ENCODE data around the gene TOMM7.

TOMM7 gene

DNA sequence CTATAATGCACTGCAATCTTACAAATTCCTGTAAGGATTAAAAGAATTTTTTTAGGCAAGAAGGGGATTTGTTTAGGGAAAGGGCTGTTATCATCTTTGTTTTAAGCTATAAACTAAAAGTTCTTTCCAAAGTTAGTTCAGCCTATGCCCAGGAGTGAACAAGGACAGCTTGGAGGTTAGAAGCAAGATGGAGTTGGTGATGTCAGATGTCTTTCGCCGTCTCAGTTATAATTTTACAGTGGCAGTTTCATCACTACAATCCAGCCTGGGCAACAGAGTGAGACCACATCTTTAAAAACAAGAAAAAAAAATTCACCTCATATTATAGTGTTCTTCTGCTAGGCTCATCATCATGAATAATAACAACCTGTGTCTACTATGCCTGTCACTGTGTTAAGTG lies 2.1 kb upstream of the TOMM7 start:
- Histone ChIP-seq H3K27ac (ENCODE audit: insufficient read depth, low read depth, low read length, poor library complexity, severe bottlenecking) (no peak overlapping the region), H3K4me3 (ENCODE audit: insufficient read depth, low read depth, low read length) (no peak overlapping the region), H3K9me3 (ENCODE audit: control insufficient read depth, low read length) (no peaks in the 10 kb centered on the region), H3K4me1 (ENCODE audit: control insufficient read depth, insufficient read depth, low read length) (no peaks in the 10 kb centered on the region), H3K27me3 (ENCODE audit: control insufficient read depth, insufficient read depth, low read length, poor library complexity, severe bottlenecking) (no peaks in the 10 kb centered on the region), H3K36me3 (ENCODE audit: control insufficient read depth, insufficient read depth, low read length) (no peaks in the 10 kb centered on the region)
- 89 to 91% methylated on average over 2 of the region's 2 CpGs for WGBS, 2 experiments

DNA sequence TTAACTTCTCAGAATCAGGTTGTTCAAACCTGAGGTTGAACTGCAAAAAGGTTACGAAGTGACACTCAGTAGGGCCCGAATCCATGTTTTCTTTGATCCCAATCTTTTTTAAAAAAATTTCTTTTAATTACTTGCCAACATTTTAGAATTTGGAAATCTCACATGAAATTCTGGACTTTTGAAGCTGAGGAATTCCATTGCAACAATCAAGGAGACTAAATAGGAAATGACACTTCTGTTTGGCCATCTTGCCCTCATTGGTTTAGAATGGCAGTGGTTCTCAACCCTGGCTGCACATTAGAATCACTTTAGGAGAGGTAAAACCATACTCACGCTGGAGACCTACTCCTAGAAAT lies 471 bp upstream of the TOMM7 start:
- H3K9me3 ChIP-seq (ENCODE audit: control insufficient read depth, low read length): no peaks in the 10 kb centered on the region
- no peaks in the 10 kb centered on the region for H3K4me1 ChIP-seq (ENCODE audit: control insufficient read depth, insufficient read depth, low read length)
- H3K36me3 ChIP-seq (ENCODE audit: control insufficient read depth, insufficient read depth, low read length): no peaks in the 10 kb centered on the region
- peak overlapping the region; percentile 96 for H3K4me3 ChIP-seq (ENCODE audit: insufficient read depth, low read depth, low read length)
- WGBS, 2 experiments: 71 to 81% methylated on average over 3 of the region's 3 CpGs
- no peak overlapping the region for H3K27ac ChIP-seq (ENCODE audit: insufficient read depth, low read depth, low read length, poor library complexity, severe bottlenecking)
- no peaks in the 10 kb centered on the region for H3K27me3 ChIP-seq (ENCODE audit: control insufficient read depth, insufficient read depth, low read length, poor library complexity, severe bottlenecking)

DNA sequence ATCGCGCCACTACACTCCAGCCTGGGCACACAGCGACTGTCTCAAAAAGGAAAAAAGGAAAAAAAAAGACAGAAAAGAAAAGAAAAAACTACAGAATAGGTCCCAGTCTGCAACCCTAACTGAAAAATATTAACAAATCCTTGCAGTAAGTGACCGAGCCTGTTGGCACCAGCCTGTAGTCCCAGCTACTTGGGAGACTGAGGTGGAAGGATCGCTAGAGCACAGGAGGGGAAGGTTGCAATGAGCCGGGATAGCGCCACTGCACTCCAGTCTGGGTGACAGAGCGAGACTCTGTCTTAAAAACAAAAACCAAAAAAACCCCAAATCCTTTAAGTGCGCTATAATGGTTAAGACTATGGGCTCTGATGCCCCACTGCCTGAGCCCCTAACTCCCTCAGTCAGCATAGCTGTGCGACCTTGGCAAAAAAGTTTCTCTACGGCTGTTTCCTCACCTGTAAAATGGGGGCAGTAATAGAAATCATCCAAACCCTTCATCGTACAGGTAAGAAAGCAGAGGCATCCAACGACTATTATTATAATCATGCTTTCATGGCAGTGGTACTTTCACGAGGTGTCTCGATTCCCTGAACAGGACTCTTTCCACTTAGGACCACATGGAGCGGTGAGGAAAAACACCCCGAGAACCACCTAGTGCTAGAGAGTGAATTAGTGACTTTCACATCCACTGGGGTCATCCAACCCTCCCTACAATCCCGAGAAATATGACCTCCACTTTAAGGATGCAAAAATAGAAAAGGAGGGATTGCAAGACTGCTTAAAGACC lies 755 bp downstream of the TOMM7 start:
- H3K36me3 ChIP-seq (ENCODE audit: control insufficient read depth, insufficient read depth, low read length): peaks cover 9% of the 10 kb centered on the region
- H3K27me3 ChIP-seq (ENCODE audit: control insufficient read depth, insufficient read depth, low read length, poor library complexity, severe bottlenecking): no peaks in the 10 kb centered on the region
- no peaks in the 10 kb centered on the region for H3K9me3 ChIP-seq (ENCODE audit: control insufficient read depth, low read length)
- H3K4me1 ChIP-seq (ENCODE audit: control insufficient read depth, insufficient read depth, low read length): no peaks in the 10 kb centered on the region
- no peak overlapping the region for H3K27ac ChIP-seq (ENCODE audit: insufficient read depth, low read depth, low read length, poor library complexity, severe bottlenecking)
- H3K4me3 ChIP-seq (ENCODE audit: insufficient read depth, low read depth, low read length): peak overlapping the region; percentile 96
- 8 to 9% methylated on average over 18 of the region's 18 CpGs for WGBS, 2 experiments

DNA sequence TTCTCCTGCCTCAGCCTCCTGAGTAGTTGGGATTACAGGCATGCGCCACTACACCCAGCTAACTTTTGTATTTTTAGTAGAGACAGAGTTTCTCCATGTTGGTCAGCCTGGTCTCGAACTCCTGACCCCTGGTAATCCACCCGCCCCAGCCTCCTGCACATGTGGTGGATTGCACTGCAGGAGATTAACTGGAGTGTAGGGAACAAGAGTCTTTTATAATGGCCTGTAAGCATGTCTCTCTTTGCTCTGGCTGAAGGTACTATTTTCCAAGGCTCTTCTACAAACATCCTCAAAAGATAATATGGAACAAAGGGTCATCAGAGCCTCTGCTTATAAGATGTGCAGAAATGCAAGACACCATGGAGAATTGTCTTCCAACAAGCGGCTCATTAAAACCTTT lies 3.2 kb downstream of the TOMM7 start:
- H3K9me3 ChIP-seq (ENCODE audit: control insufficient read depth, low read length): no peaks in the 10 kb centered on the region
- H3K4me1 ChIP-seq (ENCODE audit: control insufficient read depth, insufficient read depth, low read length): no peaks in the 10 kb centered on the region
- no peak overlapping the region for H3K27ac ChIP-seq (ENCODE audit: insufficient read depth, low read depth, low read length, poor library complexity, severe bottlenecking)
- 90 to 91% methylated on average over 4 of the region's 4 CpGs for WGBS, 2 experiments
- peaks cover 24% of the 10 kb centered on the region for H3K36me3 ChIP-seq (ENCODE audit: control insufficient read depth, insufficient read depth, low read length)
- no peaks in the 10 kb centered on the region for H3K27me3 ChIP-seq (ENCODE audit: control insufficient read depth, insufficient read depth, low read length, poor library complexity, severe bottlenecking)
- H3K4me3 ChIP-seq (ENCODE audit: insufficient read depth, low read depth, low read length): no peak overlapping the region

DNA sequence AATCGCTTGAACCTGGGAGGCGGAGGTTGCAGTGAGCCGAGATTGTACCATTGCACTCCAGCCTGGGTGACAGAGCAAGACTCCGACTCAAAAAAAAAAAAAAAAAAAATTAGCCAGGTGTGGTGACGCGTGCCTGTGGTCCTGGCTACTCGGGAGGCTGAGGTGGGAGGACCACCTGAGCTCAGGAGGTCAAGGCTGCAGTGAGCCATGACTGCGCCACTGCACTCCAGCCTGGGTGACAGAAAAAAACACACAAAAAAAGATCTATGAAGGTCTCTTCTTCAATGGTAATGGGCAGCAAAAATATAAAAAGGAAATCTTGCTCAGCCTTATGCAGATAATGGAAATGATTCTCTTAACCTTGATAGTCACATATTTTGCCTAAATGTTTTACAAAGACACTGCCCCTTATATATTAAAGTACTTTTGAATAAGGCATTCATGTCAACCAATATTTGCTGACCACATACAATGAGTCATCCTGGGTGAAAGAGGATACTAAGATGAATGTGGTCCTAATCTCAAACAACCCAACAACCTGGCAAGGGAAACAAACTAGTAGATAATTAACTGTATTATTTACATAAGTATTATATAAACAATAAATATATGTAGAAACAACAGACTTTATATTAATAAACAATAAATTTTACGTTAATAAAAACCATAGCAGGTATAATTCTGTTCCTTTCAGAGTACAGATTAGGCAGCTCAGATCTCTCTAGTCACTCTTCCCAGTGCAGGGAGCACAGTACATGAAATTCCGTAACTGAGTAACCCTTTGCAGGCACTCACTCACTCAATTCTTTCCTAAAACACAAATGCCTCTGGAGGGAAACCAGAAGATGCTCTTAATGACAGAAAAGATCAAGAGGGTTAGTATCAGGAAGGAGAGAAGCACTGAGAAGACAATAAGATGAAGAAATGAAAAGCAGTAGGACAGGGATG lies 8.1 kb downstream of the TOMM7 start:
- Histone ChIP-seq H3K9me3 (ENCODE audit: control insufficient read depth, low read length) (no peaks in the 10 kb centered on the region), H3K36me3 (ENCODE audit: control insufficient read depth, insufficient read depth, low read length) (peaks cover 24% of the 10 kb centered on the region), H3K4me1 (ENCODE audit: control insufficient read depth, insufficient read depth, low read length) (no peaks in the 10 kb centered on the region), H3K27ac (ENCODE audit: insufficient read depth, low read depth, low read length, poor library complexity, severe bottlenecking) (no peak overlapping the region), H3K4me3 (ENCODE audit: insufficient read depth, low read depth, low read length) (no peak overlapping the region), H3K27me3 (ENCODE audit: control insufficient read depth, insufficient read depth, low read length, poor library complexity, severe bottlenecking) (no peaks in the 10 kb centered on the region)
- 89 to 90% methylated on average over 10 of the region's 10 CpGs for WGBS, 2 experiments

DNA sequence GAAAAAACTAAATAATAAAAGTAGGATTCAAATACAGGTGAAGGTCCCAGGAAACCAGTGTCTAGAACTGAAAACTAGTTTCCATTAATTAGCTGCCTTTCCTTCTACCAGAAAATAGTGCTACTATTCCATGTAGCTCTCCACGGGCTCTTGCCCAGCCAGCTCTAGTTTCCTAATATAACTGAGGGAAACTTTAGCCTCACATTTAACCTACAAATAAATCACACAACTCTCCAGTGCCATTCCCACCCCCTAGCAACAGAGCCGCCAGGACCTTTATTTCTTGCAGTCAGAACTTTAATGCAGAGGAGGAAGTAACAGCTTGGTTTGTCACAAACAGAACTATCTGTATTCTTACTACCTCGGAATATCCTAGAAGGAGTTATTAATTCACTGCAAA lies 10.3 kb downstream of the TOMM7 start:
- no peaks in the 10 kb centered on the region for H3K9me3 ChIP-seq (ENCODE audit: control insufficient read depth, low read length)

DNA sequence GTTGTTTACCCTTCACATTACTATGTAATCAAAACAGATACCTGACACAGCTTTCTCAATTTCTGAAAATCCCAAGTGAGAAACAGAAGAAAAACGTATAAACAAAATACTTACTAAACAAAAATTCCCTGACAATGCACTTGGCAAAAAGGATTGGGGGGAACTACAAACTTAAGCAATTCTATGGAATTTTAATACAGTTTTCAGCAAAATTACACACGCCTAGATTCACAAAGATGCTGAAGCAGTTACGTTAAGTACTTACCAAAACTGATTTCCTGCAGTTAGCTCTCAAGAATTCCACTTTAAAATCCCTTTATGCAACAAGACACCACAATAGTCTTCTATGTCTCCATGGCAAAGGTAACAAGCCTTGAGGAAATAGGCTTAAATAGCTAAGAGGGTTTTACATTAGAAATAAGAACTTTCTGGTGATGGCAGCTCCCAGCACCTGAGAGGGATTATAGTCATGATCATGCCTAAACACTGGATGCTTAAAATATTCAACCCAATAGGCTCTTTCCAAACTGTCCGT lies 10.8 kb downstream of the TOMM7 start:
- H3K36me3 ChIP-seq (ENCODE audit: control insufficient read depth, insufficient read depth, low read length): peaks cover 14% of the 10 kb centered on the region

More for the DNA sequence above, 10.3 kb downstream of the TOMM7 start:
- 91 to 97% methylated on average over 3 of the region's 3 CpGs for WGBS, 2 experiments
- no peak overlapping the region for H3K27ac ChIP-seq (ENCODE audit: insufficient read depth, low read depth, low read length, poor library complexity, severe bottlenecking)
- H3K36me3 ChIP-seq (ENCODE audit: control insufficient read depth, insufficient read depth, low read length): peaks cover 20% of the 10 kb centered on the region
- H3K27me3 ChIP-seq (ENCODE audit: control insufficient read depth, insufficient read depth, low read length, poor library complexity, severe bottlenecking): no peaks in the 10 kb centered on the region
- H3K4me3 ChIP-seq (ENCODE audit: insufficient read depth, low read depth, low read length): no peak overlapping the region
- H3K4me1 ChIP-seq (ENCODE audit: control insufficient read depth, insufficient read depth, low read length): no peaks in the 10 kb centered on the region

DNA sequence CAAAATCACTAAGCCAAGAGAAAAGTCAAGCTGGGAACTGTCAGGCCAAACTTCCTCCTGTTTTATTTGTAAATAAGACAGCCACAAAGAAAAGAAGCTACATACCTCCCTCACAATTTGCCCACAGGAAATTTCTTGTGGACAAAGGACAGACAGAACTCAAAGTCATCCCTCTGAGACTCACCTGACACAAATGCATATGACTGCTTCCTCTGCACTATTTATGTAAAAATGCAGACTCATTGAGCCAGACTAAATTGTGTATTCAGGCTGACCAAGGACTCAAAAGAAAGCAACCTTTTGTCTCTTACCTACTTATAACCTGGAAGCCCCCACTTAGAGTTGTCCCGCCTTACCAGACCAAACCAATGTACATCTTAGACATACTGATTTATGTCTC lies 11.8 kb downstream of the TOMM7 start:
- whole genome bisulfite sequencing, 2 experiments: 78 to 96% methylated on average over 1 of the region's 1 CpG
- Histone ChIP-seq H3K4me3 (ENCODE audit: insufficient read depth, low read depth, low read length) (no peak overlapping the region), H3K36me3 (ENCODE audit: control insufficient read depth, insufficient read depth, low read length) (peaks cover 6% of the 10 kb centered on the region), H3K27ac (ENCODE audit: insufficient read depth, low read depth, low read length, poor library complexity, severe bottlenecking) (no peak overlapping the region), H3K4me1 (ENCODE audit: control insufficient read depth, insufficient read depth, low read length) (no peaks in the 10 kb centered on the region), H3K27me3 (ENCODE audit: control insufficient read depth, insufficient read depth, low read length, poor library complexity, severe bottlenecking) (no peaks in the 10 kb centered on the region), H3K9me3 (ENCODE audit: control insufficient read depth, low read length) (no peaks in the 10 kb centered on the region)

More for the DNA sequence above, 10.8 kb downstream of the TOMM7 start:
- Histone ChIP-seq H3K27ac (ENCODE audit: insufficient read depth, low read depth, low read length, poor library complexity, severe bottlenecking) (no peak overlapping the region), H3K4me3 (ENCODE audit: insufficient read depth, low read depth, low read length) (no peak overlapping the region), H3K9me3 (ENCODE audit: control insufficient read depth, low read length) (no peaks in the 10 kb centered on the region), H3K27me3 (ENCODE audit: control insufficient read depth, insufficient read depth, low read length, poor library complexity, severe bottlenecking) (no peaks in the 10 kb centered on the region), H3K4me1 (ENCODE audit: control insufficient read depth, insufficient read depth, low read length) (no peaks in the 10 kb centered on the region)
- 91 to 95% methylated on average over 4 of the region's 4 CpGs for WGBS, 2 experiments

DNA sequence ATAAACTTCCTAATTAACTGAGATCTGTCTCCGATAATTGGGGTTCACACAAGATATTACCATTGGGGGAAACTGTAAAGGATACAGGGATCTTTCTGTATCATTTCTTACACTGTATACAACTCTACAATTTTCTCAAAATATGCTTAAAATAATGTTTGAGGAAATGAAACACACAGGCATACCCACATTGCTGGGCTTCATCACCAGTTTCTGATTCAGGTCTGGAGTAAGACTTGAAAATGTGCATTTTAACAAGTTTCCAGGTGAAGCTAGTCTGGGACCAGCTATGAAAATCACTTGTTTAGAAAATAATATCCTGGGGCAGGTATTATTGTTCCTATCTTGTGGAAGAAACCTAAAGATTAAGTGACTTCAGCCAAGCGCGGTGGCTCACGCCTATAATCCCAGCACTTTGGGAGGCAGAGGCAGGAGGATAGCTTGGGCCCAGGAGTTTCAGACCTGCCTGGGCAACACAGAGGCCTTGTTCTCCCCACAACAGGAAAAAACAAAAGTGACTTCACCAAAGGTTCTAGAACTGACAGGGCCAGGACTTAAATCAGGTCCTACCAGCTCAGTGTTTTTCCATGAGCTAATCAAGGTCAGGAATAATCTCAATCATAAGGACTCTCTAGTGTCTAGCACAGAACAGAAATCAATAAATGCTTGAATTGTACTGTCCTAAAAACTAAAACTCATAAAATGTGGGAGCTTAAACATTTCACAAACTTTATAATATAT lies 12.6 kb downstream of the TOMM7 start:
- Histone ChIP-seq H3K9me3 (ENCODE audit: control insufficient read depth, low read length) (no peaks in the 10 kb centered on the region), H3K36me3 (ENCODE audit: control insufficient read depth, insufficient read depth, low read length) (peaks cover 4% of the 10 kb centered on the region), H3K27ac (ENCODE audit: insufficient read depth, low read depth, low read length, poor library complexity, severe bottlenecking) (no peak overlapping the region), H3K4me3 (ENCODE audit: insufficient read depth, low read depth, low read length) (no peak overlapping the region), H3K27me3 (ENCODE audit: control insufficient read depth, insufficient read depth, low read length, poor library complexity, severe bottlenecking) (no peaks in the 10 kb centered on the region), H3K4me1 (ENCODE audit: control insufficient read depth, insufficient read depth, low read length) (no peaks in the 10 kb centered on the region)
- WGBS, 2 experiments: 89 to 98% methylated on average over 4 of the region's 4 CpGs
